B cell (primary cell): ENCODE results near the gene DKK3. TPM values are rescaled to one million over a fixed set of nuclear protein-coding genes. Genes with fewer than 3 reads are reported as not detected.

Experiments used
- ATAC-seq: fragments of 200-7000 bp; cut with Tn5 transposase; one replicate; pipeline ENCODE4 v1.10.0; 2021; ENCODE audit warnings: low read depth, mild to moderate bottlenecking, moderate number of reproducible peaks, moderate library complexity
- CTCF ChIA-PET: fragments of 350-600 bp; sonication (Branson Sonifier 250); formaldehyde crosslinking; loops from one replicate; lab custom pipeline; 2021; ENCODE audit warnings: antibody characterized with exemption, inconsistent platforms; lab: Charles Lee
- POLR2A ChIA-PET: fragments of 350-600 bp; sonication (Branson Sonifier 250); formaldehyde crosslinking; loops from one replicate; lab custom pipeline; 2021; ENCODE audit warnings: antibody characterized with exemption; lab: Charles Lee
- DNase-seq: peaks from one replicate; pipeline ENCODE4 v3.0.0; 2013
- H2AFZ ChIP-seq: 2 replicates; pipeline ENCODE4 v1.6.1; 2012; ENCODE audit warnings: mild to moderate bottlenecking, low read depth, low read length; ENCODE audit not compliant: insufficient read depth, poor library complexity, severe bottlenecking
- H3K27ac ChIP-seq, 2 donors: 1 replicate in 1 of 2; 2 replicates in 1 of 2; pipeline ENCODE4 v1.5.1; 2012 to 2013; ENCODE audit warnings: low read length in 2 of 2, mild to moderate bottlenecking in 2 of 2, moderate library complexity in 1 of 2
- H3K27me3 ChIP-seq, 4 experiments: fragments of 200-600 bp in 1 of 4; sonication (generic) in 1 of 4; replicated peaks in 1 of 4; 1 replicate in 2 of 4; 2 replicates in 2 of 4; pipeline versions ENCODE4 v1.6.1 to v1.7.0; 2013 to 2016; ENCODE audit warnings: low read length in 3 of 4, mild to moderate bottlenecking in 2 of 4, mixed read lengths in 1 of 4, moderate library complexity in 1 of 4; ENCODE audit not compliant: insufficient read depth in 4 of 4, control insufficient read depth in 3 of 4; ENCODE audit errors: control extremely low read depth in 1 of 4
- H3K36me3 ChIP-seq, 2 experiments: replicated peaks in 1 of 2; 1 replicate in 1 of 2; 2 replicates in 1 of 2; pipeline versions ENCODE4 v1.6.1 to v1.7.1; 2013; ENCODE audit warnings: low read length in 1 of 2; ENCODE audit not compliant: insufficient read depth in 2 of 2, control insufficient read depth in 1 of 2; ENCODE audit errors: control extremely low read depth in 1 of 2, extremely low read depth in 1 of 2
- H3K4me1 ChIP-seq, 2 donors: fragments of 200-600 bp in 1 of 2; sonication (generic) in 1 of 2; 1 replicate in 1 of 2; 2 replicates in 1 of 2; pipeline versions ENCODE4 v1.5.1 to v1.6.1; 2013 to 2017; ENCODE audit warnings: low read length in 2 of 2; ENCODE audit not compliant: control insufficient read depth in 2 of 2, insufficient read depth in 2 of 2
- H3K4me2 ChIP-seq: replicated peaks from 2 replicates; pipeline ENCODE3; 2012; ENCODE audit warnings: mild to moderate bottlenecking, low read depth, low read length; ENCODE audit not compliant: poor library complexity, severe bottlenecking
- H3K4me3 ChIP-seq, 5 experiments: fragments of 200-600 bp in 1 of 5; sonication (generic) in 1 of 5; 1 replicate in 3 of 5; 2 replicates in 2 of 5; pipeline versions ENCODE4 v1.5.1 to v1.7.0; 2011 to 2016; ENCODE audit warnings: low read length in 4 of 5, mild to moderate bottlenecking in 4 of 5, low read depth in 2 of 5, control low read depth in 1 of 5, moderate library complexity in 1 of 5; ENCODE audit not compliant: insufficient read depth in 1 of 5; ENCODE audit errors: control extremely low read depth in 1 of 5, extremely low read depth in 1 of 5
- H3K79me2 ChIP-seq: fragments of 200-600 bp; sonication (generic); one replicate; pipeline ENCODE4 v1.6.0; 2016; ENCODE audit warnings: low read length; ENCODE audit not compliant: control insufficient read depth, insufficient read depth
- H3K9ac ChIP-seq: fragments of 200-600 bp; sonication (generic); 2 replicates; pipeline ENCODE4 v1.6.1; 2017; ENCODE audit warnings: mild to moderate bottlenecking, low read length, moderate library complexity
- H3K9me3 ChIP-seq, 3 donors: one replicate each; pipeline versions ENCODE4 v1.6.1 to v1.7.1; 2013; ENCODE audit warnings: low read length in 2 of 3; ENCODE audit not compliant: control insufficient read depth in 2 of 3, insufficient read depth in 1 of 3; ENCODE audit errors: control extremely low read depth in 1 of 3
- H4K20me1 ChIP-seq: 2 replicates; pipeline ENCODE4 v1.6.0; 2012; ENCODE audit warnings: mild to moderate bottlenecking, low read length; ENCODE audit not compliant: insufficient read depth, control insufficient read depth, poor library complexity, severe bottlenecking
- H3K27ac Mint-ChIP-seq: one replicate; pipeline ENCODE4 v1.8.0; 2021; ENCODE audit warnings: mixed read lengths
- H3K27me3 Mint-ChIP-seq: one replicate; pipeline ENCODE4 v1.8.0; 2021; ENCODE audit warnings: mixed read lengths
- H3K4me1 Mint-ChIP-seq: one replicate; pipeline ENCODE4 v1.8.0; 2021; ENCODE audit warnings: mixed read lengths
- H3K4me3 Mint-ChIP-seq: one replicate; pipeline ENCODE4 v1.8.0; 2021; ENCODE audit warnings: mixed read lengths
- H3K9me3 Mint-ChIP-seq: one replicate; pipeline ENCODE4 v1.8.0; 2022; ENCODE audit warnings: mixed read lengths; ENCODE audit not compliant: insufficient read depth
- CTCF ChIP-seq: fragments of 200-600 bp; IDR thresholded peaks from one replicate; pipeline ENCODE4 v1.8.0; 2022; ENCODE audit warnings: antibody characterized with exemption, mild to moderate bottlenecking
- EZH2 ChIP-seq: IDR thresholded peaks from 2 replicates; pipeline ENCODE4 v1.6.1; 2012; ENCODE audit warnings: borderline replicate concordance, low read depth, mild to moderate bottlenecking, moderate library complexity, low read length; ENCODE audit not compliant: insufficient read depth, poor library complexity, severe bottlenecking
- WGBS: methylation state at CpG from one replicate; pipeline ENCODE4 v1.1.5; 2013; ENCODE audit warnings: missing lambda C conversion rate; ENCODE audit not compliant: insufficient coverage; 5-methylcytosine and 5-hydroxymethylcytosine counted together
- intact Hi-C: fragments of 100-400 bp; cut with micrococcal nuclease; formaldehyde crosslinking; loops from one replicate; pipeline ENCODE4 v1.10.0; 2022
- polyA plus RNA-seq: library from polyadenylated mRNA; depleted of rRNA; stranded (reverse); fragments of >200 nt; gene quantifications from 2 replicates; pipeline ENCODE4 v1.2.3, GENCODE V29; 2012
- total RNA-seq, 2 donors: library from RNA; stranded (reverse); fragments of 120-200 nt in 1 of 2; gene quantifications; 1 replicate in 1 of 2; 2 replicates in 1 of 2; pipeline versions ENCODE4 v1.2.3 to v1.2.4, GENCODE V29; 2013 to 2022

The DKK3 gene
- total and polyA plus RNA-seq, 2 donors (not counting 1 experiment from before 2014, with no cell fraction given) = 0.33 TPM; not detected in 1

GRCh38 chr11:12052676-12053605 is 44.5 kb upstream of the DKK3 start:
- no peaks in the 10 kb centered on the region for H3K9me3 Mint-ChIP-seq
- POLR2A ChIA-PET = no interaction called here
- TF ChIP-seq CTCF (no peak), EZH2 (no peak)
- peaks cover 5% of the 10 kb centered on the region for H3K27me3 Mint-ChIP-seq
- Histone ChIP-seq H3K27ac (no peak overlapping the region), H3K36me3 (no peaks in the 10 kb centered on the region), H4K20me1 (no peaks in the 10 kb centered on the region), H3K4me2 (no peak overlapping the region), H3K79me2 (no peaks in the 10 kb centered on the region), H3K9ac (no peak overlapping the region), H3K4me3 (no peak overlapping the region), H2AFZ (no peak overlapping the region), H3K9me3 (peaks cover 0 to 8% (median 0%) of the 10 kb centered on the region in 3 donors), H3K4me1 (no peaks in the 10 kb centered on the region), H3K27me3 (no peaks in the 10 kb centered on the region)
- intact Hi-C loops = no loop called here
- H3K4me1 Mint-ChIP-seq = no peaks in the 10 kb centered on the region
- CTCF ChIA-PET = interaction anchor here (1.5 kb wide), 1 partner anchor 9 kb away, joined by 8 read pairs; no protein-coding TSS in a partner anchor
- no peak for ATAC-seq
- 95% methylated on average over 12 of the region's 15 CpGs for WGBS
- H3K4me3 Mint-ChIP-seq = no peak overlapping the region
- H3K27ac Mint-ChIP-seq = no peak overlapping the region
- no peak for DNase-seq

GRCh38 chr11:12051287-12051662 is 42.8 kb upstream of the DKK3 start:
- ATAC-seq (no peak), DNase-seq (no peak)
- H3K4me3 ChIP-seq = no peak overlapping the region
- no peak overlapping the region for H3K4me2 ChIP-seq
- H3K4me1 ChIP-seq = no peaks in the 10 kb centered on the region
- H2AFZ ChIP-seq = no peak overlapping the region
- H3K9me3 ChIP-seq = no peaks in the 10 kb centered on the region
- no peak overlapping the region for H3K9ac ChIP-seq
- Mint-ChIP-seq H3K4me3 (no peak overlapping the region), H3K27me3 (peaks cover 9% of the 10 kb centered on the region), H3K4me1 (no peaks in the 10 kb centered on the region), H3K27ac (no peak overlapping the region), H3K9me3 (no peaks in the 10 kb centered on the region)
- WGBS = 100% methylated on average over 2 of the region's 6 CpGs
- ChIA-PET POLR2A (no interaction called here), CTCF (interaction anchor here (0.8 to 2.5 kb wide), 6 partner anchors 8 to 252 kb away, joined by 3 to 10 read pairs (median 4); no protein-coding TSS in a partner anchor)
- intact Hi-C loops = no loop called here
- H3K27ac ChIP-seq = no peak overlapping the region
- no peaks in the 10 kb centered on the region for H3K36me3 ChIP-seq
- H4K20me1 ChIP-seq = no peaks in the 10 kb centered on the region
- TF ChIP-seq CTCF (no peak), EZH2 (no peak)
- no peaks in the 10 kb centered on the region for H3K27me3 ChIP-seq
- H3K79me2 ChIP-seq = no peaks in the 10 kb centered on the region
